NCI-H82 (cell line): Measurements from ENCODE around the gene PRKCE.
A peak's percentile ranks its signal among the peaks of the same experiment; 100 is the strongest.

Experiments
- DNase-seq: peaks from one replicate; lab custom pipeline; 2025; lab: John Stamatoyannopoulos, UW

Gene PRKCE

DNA sequence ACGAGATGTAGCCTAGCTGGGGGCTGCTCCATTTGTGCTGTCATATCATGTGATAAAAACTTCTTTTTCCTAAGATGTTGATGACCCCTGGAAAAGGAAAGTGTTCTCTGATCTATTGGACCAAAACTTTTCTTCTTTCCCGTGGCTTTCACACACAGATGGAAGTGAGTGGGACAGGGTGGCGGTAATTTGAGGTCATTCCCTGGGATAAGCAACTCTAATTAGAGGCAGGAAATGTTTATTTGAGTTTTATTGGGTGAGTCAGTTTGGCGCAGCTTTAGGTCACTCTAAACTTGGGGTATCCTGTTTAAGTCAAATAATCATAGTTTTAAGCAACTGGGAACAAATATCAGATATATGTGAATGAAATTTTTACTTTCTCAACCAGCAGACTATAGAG is 424.8 kb downstream of the PRKCE start:
- no peak for DNase-seq

GRCh38 chr2:46076875-46077274 is 425.4 kb downstream of the PRKCE start:
- no peak for DNase-seq

DNA sequence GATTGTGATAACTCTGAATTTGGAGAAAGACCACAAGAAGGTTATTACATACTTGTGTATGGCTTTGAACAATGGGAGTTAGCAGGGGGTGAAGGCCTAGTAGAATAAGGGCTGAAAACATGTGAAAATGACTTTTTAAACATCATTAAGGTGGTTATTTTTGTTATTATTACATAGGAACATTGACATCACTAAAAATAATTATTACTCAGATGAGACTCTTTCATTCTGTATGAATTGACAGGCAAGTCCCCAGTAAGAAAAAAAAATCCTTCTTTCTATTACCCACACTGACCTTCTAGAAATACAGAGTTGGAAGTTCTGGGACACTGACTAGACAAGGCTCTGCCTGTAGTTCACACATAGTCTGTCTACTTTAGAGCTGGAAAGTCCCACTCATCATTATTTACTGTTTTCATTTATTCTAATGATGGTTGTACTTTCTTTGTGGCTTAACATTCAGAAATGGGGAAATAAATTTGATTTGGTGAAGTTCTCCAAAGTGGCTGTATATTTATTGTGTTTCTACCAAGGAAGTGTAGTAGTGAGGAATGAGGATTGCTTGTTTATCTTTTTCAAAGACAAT is 426.1 kb downstream of the PRKCE start:
- no peak for DNase-seq

GRCh38 chr2:46079985-46080560 is 428.6 kb downstream of the PRKCE start:
- DNase-seq: no peak

DNA sequence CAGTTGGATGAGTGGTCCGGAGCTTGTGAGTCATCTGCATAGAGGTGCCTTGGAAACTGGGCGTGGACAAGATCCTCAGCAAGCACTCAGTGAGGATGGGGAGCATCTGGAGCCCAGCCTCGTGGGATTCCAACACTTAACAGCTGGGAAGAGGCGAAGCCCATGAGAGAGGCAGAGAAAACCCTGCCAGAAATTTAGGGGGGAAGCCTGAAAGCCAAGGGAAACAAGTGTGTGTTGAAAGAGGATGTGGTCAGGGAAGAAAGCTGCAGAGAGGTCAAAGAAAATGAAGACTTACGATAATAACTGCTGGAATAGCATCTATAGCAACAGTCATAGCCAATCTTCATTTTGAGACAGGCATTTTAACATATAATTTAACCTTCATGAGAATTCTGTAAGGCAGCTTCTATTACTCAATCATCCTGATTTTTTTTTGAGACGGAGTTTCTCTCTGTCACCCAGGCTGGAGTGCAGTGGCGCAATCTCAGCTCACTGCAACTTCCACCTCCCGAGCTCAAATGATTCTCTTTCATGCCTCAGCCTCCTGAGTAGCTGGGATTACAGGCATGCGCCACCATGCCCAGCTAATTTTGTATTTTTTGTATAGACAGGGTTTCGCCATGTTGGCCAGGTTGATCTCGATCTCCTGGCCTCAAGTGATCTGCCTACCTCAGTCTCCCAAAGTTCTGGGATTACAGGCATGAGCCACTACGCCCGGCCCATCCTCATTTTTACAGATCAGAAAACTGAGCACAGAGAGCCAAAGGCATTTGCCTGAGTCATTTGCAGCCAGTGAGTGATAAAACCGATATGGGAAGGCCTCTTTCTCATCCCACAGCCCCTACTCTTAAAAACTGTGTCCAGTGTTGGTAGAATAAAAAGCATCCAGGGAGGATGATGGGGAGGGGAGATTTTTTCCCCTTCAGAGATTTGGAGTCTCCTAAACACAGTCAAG is 431.3 kb downstream of the PRKCE start:
- DNase-seq: no peak

DNA sequence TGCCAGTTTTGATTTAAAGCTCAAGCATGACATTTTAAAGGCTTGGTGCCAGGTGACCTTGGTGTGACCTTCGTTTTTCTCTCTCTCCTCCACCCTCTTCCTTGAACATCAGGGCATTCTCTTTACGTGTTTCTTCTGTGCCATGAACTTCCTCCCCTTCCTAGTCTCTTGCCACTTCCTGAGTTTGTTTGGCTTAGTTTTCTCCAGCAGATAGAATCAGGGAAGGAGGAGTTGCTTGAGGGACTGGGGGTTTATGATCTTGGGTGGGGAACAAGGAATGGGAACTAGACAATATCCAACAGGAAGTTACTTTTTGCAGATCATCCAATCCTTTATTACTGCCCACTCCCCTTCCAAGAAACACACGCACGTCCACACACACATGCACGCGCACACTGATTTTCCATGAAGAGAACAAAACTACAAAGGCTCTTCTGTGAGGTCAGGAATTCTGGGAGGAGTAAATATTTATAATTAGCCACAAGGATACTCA is 435.1 kb downstream of the PRKCE start:
- no peak for DNase-seq

- DNase-seq: no peak
These were observed 436.0 kb downstream of the PRKCE start for GRCh38 chr2:46087492-46087891.

DNA sequence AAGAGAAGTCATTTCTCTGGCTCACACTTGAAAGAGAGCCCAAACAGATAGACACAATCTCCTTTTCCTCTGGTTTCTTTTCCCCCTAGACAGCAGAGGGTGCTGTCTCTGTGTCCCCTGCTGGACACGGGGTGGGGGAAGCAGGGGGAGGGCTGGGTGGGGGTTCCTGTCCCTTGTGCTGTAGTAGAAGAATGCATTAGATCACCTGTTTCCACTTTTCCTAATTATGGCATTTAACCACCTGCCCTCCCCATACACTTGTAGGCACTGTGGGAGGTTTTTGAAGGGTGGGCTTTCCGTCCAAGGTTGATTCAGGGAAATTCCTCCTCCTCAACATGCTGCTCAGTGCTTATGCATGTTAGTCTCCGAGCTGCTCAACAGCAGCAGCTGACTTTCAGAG is 439.5 kb downstream of the PRKCE start:
- DNase-seq: peak; percentile 12

DNA sequence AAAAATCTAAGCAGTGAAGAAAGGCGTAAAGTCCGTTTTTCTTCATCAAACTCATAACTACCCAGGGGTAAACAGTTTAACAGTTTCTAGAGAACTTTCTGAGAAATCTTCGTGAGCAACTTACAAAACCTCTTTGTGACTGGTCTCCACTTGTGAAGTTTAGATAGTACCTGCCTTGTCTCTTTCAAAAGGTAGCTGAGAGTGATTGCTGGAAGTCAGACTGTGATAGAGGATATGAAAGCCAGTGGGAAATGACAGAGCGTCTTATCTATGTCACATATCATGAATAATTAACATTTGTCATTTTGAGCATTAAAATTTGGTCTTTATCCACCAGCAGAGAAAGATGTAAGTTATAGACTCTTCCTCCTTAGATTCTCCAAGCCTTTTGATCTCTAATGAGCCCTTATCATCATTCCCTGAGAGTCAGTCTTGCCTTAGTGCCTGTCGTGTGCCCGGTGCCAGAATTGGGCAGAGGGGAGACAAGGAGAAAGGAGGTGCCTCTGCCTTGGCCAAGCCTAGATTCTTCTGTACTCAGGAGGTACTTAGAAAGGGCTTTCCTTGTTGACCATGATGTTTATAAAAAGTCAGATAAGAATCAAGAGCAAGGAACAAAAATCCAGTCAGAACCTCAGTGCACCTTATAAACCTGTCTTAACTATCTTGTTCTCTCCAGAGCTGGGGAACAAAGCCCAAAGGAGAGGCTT is 440.6 kb downstream of the PRKCE start:
- DNase-seq: no peak

- no peak for DNase-seq
These were observed 443.2 kb downstream of the PRKCE start for GRCh38 chr2:46094689-46095088.

DNA sequence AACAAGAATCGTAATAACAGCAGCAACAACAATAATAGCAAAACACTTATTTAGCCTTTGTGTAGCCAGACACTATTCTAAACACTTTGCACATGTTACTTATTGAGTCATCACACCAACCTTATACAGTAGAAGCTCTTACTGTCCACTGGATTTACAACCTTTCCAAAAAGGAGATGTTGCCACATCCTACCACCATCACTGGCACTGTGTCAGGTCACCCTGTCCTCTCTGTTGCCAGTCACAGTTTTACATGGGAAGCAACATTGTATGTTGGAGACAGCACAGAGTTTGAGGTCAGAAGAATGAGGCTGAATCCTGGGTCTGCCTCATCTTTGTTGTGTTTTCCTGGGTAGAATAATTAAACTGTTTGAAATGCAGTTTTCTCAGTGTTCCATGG is 444.4 kb downstream of the PRKCE start:
- DNase-seq: no peak

- DNase-seq: peak; percentile 33
These were observed 444.8 kb downstream of the PRKCE start for GRCh38 chr2:46096260-46096659.

- DNase-seq: no peak
These were observed 446.4 kb downstream of the PRKCE start for GRCh38 chr2:46097714-46098480.

GRCh38 chr2:46098621-46099062 is 447.2 kb downstream of the PRKCE start:
- no peak for DNase-seq

GRCh38 chr2:46101557-46102220 is 450.2 kb downstream of the PRKCE start:
- DNase-seq: no peak

DNA sequence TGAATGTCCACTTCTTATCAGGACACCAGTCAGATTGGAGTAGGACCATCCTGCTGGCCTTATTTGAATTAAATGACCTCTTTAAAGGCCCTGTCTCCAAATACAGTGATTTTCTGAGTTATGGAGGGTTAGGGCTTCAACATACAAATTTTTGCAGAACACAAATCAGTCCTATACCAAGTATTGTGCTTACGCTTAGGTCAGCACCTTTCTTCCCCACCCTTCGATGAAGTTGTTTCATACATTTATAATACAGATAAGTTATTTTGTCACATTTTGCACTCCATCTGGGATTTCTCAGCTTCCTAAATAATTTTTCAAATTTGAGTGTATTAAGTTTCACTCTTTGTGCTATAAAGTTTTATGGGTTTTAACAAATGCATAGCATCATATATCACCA is 455.2 kb downstream of the PRKCE start:
- no peak for DNase-seq

DNA sequence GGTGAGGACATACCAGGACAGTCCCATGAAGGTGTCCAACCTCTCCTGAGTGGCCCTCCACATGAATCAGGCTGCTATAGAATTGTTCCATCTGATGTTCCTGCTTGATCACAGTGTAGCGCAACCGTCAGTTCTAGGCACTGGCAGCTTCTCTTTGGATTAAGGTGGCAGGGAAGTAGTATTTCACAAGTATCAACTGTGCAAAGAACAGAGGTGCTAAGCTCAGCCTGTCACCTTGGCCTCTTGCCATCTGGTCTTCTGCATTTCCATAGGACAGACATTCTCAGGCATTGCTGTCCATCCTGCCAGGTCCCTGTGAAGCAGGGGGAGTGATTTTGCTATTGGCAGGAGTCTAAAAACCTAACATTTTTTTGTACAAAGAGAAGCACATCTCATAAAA is 463.5 kb downstream of the PRKCE start:
- DNase-seq: peak; percentile 31

GRCh38 chr2:46116150-46116549 is 464.7 kb downstream of the PRKCE start:
- DNase-seq: no peak

DNA sequence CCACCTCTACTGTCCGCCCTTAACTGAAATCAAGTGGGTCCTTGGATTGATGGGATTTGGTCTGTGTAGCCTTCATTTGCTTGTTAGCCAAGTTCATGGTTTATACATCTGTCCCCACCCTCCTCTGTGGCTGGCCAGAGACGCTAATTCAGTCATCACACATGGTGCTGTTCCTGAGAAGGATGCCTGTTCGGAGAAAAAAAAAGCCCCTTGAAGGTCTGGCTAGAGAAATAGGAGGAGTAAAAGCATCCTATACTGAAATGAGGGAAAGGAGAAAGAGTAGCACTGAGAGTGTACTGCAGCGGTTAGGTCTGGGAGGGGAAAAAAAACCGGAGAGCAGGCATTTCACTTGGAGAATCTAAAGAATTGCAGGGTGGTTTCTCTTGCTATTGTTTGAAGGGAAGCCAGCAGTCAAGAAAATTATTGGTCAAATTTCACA is 465.1 kb downstream of the PRKCE start:
- no peak for DNase-seq

GRCh38 chr2:46117379-46117778 is 465.9 kb downstream of the PRKCE start:
- DNase-seq: no peak

DNA sequence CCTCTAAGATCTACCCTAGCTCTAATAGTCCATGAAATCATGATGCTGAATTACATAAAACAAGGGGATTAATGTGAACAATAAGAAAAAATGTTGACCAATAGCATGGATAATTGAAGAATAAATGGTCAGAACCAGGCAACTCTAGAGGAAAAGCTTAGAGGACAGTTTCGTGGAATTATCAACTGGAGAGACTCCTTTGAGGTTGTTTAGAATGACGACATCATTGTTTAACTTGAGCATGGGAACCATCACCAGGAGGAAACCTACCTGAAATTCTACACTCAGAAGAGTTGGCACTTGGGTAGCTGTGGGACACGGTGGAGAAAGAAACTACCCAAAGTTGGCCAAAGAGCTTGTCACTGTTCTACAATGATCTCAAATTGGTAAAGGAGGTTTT is 466.5 kb downstream of the PRKCE start:
- DNase-seq: no peak
